HG02885 (cell line): ENCODE results near the gene ADISSP.
"Not testable (repeated sequence)": the region's sequence is repeated elsewhere in the genome, so short reads cannot be mapped to it uniquely, and the experiment has no call there.

Experiments
- ATAC-seq: cut with Tn5 transposase; IDR thresholded peaks from one replicate; pipeline ENCODE4 v1.9.1; 2021; ENCODE audit warnings: mild to moderate bottlenecking; ENCODE audit not compliant: unreplicated experiment, poor library complexity

Gene ADISSP

GRCh38 chr20:3798373-3798768, 30.8 kb upstream of the ADISSP start:
- no peak for ATAC-seq

DNA sequence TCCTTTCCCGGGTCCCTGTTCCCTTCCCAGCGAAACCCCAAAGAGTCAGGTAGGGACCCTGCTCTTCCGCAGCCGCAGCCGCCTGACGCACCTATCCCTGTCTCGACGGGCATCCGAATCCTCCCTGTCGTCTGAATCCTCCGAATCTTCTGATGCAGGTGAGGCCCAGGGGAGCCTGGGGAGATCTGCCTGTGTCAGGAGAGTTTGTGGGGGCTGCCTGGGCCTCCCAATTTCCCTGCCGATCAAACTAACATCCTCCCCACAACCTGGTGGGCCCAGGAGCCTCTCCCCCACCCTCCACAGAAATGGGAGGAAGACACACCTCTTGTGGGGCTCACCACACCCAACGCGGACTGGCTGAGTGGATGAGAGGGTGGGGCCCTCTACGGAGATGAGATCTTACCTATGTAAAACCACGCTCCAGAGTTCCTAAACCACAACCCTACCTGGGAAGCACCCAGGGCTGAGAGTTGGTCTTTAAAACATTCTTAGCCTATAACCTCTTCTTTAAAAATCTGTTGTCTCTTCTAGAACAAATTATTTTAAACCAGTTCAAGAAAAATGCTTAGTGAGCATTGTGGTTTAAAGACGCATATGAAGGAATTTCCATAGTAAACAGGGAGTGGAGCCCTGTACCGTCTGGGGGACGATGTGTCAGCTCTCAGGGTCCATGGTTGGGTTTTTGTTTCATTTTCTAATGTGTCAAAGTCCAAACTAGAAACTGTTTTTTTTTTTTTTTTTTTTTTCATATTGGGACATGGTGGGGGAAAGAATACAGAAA, 30.2 kb upstream of the ADISSP start:
- no peak for ATAC-seq

DNA sequence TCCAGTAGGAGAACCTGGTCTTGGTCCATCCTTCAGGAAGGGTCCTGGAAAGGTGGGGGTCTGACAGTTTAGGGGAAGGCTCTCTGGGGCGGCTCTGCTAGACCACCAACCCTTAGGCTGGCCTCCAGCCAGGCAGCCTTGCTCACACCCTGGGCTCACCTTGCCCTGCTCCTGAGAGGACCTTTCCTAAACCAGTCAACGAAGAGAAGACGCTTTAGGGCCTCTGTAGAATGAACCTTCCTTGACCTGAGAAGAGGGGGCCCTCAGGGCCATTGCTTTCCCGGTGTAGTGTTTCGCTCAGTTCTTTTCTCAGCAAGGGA, 29.6 kb upstream of the ADISSP start:
- no peak for ATAC-seq

DNA sequence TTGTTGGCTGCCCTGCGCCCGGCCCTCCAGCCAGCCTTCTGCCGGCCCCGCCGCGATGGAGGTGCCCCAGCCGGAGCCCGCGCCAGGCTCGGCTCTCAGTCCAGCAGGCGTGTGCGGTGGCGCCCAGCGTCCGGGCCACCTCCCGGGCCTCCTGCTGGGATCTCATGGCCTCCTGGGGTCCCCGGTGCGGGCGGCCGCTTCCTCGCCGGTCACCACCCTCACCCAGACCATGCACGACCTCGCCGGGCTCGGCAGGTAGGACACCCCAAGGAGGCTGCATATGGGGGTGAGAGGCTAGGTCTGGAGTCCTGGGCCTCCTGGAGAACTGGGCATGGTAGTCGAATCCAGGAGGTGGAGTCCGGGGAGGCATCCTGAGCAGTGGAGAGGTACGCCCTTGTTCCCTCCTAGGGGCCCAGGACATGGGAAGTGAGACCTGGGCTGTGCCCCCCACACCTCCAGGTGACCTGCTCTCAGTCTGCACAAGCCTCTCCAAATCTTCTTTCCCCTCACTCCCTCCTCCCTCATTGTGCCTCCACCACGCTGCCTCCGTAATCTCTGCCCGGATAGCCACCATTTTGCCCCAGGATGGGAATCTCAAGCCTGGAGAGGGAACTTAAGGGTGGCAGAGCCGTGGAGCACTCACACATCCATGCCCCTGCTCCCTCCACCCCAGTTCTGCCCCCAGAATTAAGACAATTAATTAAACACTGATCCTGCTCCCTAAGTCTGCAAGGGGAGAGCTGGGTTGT, 29.1 kb upstream of the ADISSP start:
- no peak for ATAC-seq

DNA sequence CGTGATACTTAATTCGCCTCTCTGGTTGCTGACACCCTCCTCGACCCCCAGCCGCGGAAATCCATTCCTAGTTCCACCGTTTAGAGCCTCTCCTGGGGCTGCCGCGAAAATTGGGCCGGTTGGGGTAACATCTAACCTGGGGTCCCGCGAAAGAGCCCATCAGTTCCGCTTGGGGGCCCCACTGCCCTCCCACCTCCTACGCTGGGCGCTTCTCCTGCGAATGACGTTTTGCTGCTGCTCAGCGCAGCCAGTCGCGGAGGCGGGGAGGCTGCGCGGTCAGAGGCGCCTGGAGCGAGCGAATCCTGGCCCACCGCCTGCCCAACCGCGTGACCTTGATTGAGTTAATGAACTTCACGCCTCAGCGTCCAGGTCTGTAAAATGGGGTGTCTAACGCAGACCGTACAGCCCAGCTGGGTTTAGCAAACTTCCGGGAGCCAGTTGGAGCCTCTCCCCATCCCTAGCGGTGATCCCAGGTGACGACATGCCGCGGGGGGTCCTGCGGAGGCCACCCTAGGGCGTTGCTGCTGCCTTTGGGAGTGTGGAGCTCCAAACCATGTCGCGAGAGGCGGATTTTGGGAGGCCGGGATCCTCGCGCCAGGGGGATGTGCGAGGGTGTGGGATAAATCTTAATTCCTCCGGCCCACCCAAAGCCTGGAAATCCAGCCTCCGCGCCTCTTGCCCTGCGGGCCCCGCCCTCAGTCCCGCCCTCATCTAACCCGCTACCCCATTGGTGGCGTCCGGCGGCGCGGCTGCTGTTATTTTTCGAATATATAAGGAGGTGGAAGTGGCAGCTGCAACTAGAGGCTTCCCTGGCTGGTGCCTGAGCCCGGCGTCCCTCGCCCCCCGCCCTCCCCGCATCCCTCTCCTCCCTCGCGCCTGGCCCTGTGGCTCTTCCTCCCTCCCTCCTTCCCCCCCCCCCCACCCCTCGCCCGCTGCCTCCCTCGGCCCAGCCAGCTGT, 28.2 kb upstream of the ADISSP start, which contains the start of gene CDC25B:
Gene CDC25B (plus strand): TSS at position 800 of the 958 bp plus-strand sequence. CDS start 222 bp downstream, outside the sequence.
- ATAC-seq = peak; percentile 78

DNA sequence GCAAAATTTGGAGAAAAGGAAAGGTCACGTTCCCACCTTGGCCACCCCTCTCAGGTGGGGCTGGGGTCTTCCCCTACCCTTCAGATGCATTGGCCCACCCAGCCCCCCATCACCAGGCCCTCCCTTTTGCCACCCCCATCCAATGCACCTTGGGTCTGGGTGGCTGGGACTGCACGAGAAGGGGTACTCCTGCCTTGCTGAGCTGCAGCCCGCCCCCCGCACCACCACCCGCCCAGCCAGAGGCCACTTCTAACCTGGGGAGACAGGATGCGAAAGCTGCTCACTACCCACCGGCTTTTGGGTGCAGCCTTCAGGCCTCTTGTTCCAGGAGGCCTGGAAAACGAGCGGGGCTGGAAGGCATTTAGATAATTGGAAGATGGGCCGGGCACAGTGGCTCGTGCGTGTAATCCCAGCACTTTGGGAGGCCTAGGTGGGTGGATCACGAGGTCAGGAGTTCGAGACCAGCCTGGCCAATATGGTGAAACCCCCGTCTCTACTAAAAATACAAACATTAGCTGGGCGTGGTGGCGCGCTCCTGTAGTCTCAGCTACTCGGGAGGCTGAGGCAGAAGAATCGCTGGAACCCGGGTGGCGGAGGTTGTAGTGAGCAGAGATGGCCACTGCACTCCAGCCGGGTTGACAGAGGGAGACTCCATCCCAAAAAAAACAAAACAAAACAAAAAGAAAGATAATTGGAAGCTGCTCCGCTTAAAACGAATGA, 27.3 kb upstream of the ADISSP start:
- no peak for ATAC-seq

DNA sequence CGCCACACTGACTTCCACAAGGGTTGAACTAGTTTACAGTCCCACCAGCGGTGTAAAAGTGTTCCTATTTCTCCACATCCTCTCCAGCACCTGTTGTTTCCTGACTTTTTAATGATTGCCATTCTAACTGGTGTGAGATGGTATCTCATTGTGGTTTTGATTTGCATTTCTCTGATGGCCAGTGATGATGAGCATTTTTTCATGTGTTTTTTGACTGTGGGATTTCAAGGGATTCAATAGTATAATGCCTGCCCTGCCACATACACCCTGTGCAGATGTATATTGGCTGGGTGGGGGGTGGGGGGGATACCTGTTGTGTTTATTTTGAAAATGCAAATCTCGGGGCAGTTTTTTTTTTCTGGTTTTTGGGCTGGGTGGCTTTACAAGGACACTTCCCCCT, 26.6 kb upstream of the ADISSP start:
- ATAC-seq = not testable (repeated sequence)

GRCh38 chr20:3789201-3789600, 21.6 kb upstream of the ADISSP start:
- not testable (repeated sequence) for ATAC-seq

DNA sequence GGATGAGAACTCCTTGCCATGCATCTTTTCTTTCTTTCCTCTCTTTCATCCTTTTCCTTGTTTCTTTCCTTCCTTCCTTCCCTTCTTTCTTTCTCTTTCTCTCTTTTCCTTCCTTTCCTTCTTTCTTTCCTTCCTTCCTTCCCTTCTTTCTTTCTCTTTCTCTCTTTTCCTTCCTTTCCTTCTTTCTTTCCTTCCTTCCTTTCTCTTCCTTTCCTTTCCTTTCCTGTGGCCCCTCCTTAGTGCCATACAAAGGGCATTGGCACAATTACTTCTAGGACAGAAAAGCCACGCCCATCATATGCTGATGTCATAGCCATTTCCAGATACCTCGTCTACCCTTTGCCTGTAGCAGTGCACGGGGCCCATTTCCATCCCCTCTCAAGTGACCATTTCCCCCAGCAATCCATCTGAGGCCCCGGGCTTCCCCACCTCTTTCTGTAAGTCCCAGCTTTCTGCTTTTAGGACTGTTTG, 21.2 kb upstream of the ADISSP start:
- ATAC-seq = no peak

GRCh38 chr20:3787324-3788014, 19.9 kb upstream of the ADISSP start:
- no peak for ATAC-seq

- ATAC-seq = peak; percentile 90
These were observed 19.2 kb upstream of the ADISSP start, which contains the start of gene CENPB for GRCh38 chr20:3786665-3787323. Gene CENPB (minus strand): TSS chr20:3786740. CDS start chr20:3786483, 257 bp downstream.

DNA sequence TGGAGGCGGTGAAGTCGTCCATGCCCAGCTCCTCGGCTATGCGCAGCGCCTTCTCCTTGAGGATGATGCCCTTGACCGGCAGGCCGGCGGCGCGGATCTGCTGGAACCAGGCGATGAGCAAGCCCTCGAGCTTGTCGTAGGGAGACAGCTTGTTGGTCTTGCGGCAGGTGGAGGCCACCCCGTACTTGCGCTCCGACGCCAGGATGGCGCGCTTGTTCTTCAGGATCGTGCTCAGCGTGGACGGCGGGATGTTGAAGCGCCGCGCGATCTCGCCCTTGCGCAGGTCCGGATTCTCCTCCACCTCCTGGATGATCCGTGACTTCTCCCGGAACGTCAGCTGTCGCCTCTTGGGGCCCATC, 18.6 kb upstream of the ADISSP start:
- peak; percentile 23 for ATAC-seq

- ATAC-seq = no peak
These were observed 17.9 kb upstream of the ADISSP start for GRCh38 chr20:3785240-3786125.

DNA sequence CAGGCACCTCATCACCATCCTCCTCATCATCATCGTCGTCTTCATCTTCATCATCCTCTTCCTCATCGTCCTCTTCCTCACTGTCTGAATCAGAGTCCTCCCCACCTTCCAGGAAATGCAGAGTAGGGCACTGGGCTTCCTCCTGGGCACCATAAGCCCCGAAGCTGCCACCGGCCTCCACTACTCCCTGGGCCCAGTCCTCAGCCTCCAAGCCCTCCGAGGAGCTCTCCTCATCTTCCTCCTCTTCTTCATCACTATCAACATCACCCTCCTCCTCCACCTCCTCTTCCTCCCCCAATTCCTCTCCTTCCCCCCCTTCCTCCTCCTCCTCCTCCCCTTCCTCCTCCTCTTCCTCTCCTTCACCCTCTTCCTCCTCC, 17.3 kb upstream of the ADISSP start:
- no peak for ATAC-seq

DNA sequence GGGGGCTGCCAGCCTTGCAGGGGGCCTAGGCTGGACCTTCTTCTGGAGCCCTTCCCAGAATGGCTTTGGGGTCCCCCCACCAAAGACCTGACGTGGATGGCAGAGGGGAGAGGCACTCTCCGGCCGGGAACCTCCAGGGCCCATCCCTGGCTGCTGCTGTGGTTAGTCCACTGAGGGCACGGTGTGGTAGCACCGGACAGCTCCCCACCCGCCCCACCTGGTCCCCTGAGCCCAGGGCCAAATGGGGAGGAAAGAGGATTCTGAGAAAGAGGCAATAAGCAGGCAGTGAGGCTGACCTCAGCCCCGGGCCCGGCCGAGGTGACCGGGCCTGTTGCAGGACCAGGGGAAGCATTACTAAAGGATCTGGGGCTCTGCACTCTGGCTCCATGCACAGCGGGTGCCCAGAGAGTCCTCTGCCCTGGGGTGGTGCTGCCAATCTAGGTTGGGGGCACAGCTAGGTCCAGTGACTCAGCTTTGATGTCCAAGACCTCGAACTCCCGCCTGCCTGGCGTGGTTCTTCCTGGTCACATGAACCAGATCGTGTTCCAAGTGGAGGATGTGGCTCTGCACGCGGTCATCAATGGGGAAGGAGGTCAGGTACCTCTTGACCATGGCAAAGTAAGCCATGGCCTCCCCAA, 16.8 kb upstream of the ADISSP start:
- ATAC-seq = no peak

- no peak for ATAC-seq
These were observed 16.1 kb upstream of the ADISSP start for GRCh38 chr20:3783511-3784195.

DNA sequence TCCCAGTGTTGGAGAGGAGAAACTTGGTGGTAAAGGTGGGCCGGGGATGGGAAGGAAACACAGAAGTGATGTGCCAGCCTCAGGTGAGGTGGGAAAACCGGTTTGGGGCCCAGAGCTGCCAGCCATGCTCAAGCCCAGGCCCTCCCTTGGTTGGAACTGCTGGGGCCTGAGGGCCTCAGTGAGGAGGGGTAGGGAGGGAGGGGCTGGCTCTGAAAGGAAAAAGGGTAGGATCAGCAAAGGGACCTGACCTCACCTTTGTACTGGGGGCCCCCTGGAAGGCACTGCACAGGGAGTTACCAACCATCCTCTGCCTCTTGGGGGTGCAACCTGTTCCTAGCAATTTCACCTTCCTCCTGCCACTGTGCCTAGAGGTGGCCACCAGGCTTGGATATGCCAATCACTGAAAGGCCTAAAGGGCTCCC, 15.5 kb upstream of the ADISSP start:
- no peak for ATAC-seq
